ENCODE measurements around the gene NUPR2. TPM values are rescaled to one million over a fixed set of nuclear protein-coding genes. Genes with fewer than 3 reads are reported as not detected.
"Not testable (repeated sequence)": the region's sequence is repeated elsewhere in the genome, so short reads cannot be mapped to it uniquely, and the experiment has no call there.

NUPR2 gene
- total RNA-seq, 1 donor: not detected

GRCh38 chr7:56097700-56098099 lies 18.5 kb downstream of the NUPR2 start:
- no peak overlapping the region for H3K4me3 ChIP-seq (ENCODE audit: low read depth, low read length)
- DNase-seq (ENCODE audit: low read depth): peak; percentile 98
- TF ChIP-seq, protein P1, sequence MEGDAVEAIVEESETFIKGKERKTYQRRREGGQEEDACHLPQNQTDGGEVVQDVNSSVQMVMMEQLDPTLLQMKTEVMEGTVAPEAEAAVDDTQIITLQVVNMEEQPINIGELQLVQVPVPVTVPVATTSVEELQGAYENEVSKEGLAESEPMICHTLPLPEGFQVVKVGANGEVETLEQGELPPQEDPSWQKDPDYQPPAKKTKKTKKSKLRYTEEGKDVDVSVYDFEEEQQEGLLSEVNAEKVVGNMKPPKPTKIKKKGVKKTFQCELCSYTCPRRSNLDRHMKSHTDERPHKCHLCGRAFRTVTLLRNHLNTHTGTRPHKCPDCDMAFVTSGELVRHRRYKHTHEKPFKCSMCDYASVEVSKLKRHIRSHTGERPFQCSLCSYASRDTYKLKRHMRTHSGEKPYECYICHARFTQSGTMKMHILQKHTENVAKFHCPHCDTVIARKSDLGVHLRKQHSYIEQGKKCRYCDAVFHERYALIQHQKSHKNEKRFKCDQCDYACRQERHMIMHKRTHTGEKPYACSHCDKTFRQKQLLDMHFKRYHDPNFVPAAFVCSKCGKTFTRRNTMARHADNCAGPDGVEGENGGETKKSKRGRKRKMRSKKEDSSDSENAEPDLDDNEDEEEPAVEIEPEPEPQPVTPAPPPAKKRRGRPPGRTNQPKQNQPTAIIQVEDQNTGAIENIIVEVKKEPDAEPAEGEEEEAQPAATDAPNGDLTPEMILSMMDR (IDR thresholded peaks at IDR 0.05; ENCODE audit: insufficient read depth, low read length): no peak

DNA sequence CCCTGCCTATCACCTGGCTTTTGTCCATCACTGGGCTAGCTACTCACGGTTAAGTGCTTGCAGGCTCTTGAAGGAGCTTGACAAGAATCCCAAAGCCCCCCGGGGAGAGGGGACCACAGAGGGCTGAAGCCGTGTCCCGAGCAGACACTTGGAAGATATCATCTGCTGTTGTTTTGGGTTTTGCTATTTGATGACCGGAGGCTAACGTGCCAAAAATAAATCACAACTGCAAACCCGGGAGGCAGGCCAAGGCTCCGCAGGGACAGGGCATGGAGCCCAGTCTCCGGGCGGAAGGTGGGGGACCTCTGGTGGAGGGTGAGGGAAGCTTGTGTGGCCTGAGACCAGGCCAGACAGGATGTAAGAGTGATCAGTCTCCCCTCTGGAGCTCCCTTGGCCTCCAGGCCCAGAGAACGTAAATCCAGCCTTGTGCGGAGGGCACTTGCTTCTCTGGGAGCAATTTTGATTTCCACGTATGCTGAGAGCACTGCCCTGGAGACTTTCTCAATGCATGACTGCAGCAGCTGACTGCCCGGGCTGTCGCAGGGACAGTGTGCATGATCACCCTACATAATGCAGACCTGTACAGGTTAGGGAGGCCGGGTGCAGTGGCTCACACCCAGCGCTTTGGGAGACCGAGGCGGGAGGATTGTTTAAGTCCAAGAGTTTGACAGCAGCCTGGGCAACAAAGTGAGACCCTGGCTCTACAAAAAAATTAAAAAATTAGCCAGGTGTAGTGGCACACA lies 23.3 kb downstream of the NUPR2 start, which contains the start of gene PHKG1:
TSS of gene PHKG1 (minus strand) at position 164 of the 743 bp plus-strand sequence. CDS start 4,011 bp downstream, outside the sequence.
- TF ChIP-seq, protein P1 (IDR thresholded peaks at IDR 0.05; ENCODE audit: insufficient read depth, low read length): peak; percentile 77
- peak; percentile 91 for DNase-seq (ENCODE audit: low read depth)
- H3K4me3 ChIP-seq (ENCODE audit: low read depth, low read length): peak within 1 kb of the TSS; percentile 2

- H3K4me3 ChIP-seq (ENCODE audit: low read depth, low read length): peak overlapping the region; percentile 2
- not testable (repeated sequence) for DNase-seq (ENCODE audit: low read depth)
These were observed 23.8 kb downstream of the NUPR2 start for GRCh38 chr7:56092388-56092787.

GRCh38 chr7:56091591-56091990 lies 24.6 kb downstream of the NUPR2 start:
- peak; percentile 68 for DNase-seq (ENCODE audit: low read depth)
- TF ChIP-seq, protein P1 (IDR thresholded peaks at IDR 0.05; ENCODE audit: insufficient read depth, low read length): no peak
- no peak overlapping the region for H3K4me3 ChIP-seq (ENCODE audit: low read depth, low read length)

DNA sequence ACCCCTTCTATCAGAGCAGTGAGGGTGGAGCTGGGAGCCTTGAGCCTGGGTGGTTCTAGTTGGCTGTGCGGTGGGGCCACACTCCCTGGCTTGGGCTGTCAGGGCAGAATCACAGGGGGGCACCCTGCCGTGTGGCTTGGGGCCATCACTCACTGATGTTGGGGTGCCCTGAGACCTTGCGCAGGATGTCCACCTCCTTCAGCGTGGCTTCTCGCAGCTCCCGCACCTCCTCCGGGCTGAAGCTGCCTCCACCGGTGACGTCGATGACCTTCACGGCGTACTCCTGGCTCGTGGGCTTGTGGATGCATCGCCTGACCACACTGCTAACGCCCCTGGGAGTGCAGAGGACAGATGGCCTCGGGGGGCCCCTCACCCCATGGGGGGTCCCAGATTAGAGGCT lies 28.8 kb downstream of the NUPR2 start:
- DNase-seq (ENCODE audit: low read depth): no peak
- no peak overlapping the region for H3K4me3 ChIP-seq (ENCODE audit: low read depth, low read length)
- TF ChIP-seq, protein P1 (IDR thresholded peaks at IDR 0.05; ENCODE audit: insufficient read depth, low read length): no peak

GRCh38 chr7:56086761-56087160 lies 29.5 kb downstream of the NUPR2 start:
- no peak for DNase-seq (ENCODE audit: low read depth)
- TF ChIP-seq, protein P1 (IDR thresholded peaks at IDR 0.05; ENCODE audit: insufficient read depth, low read length): no peak
- H3K4me3 ChIP-seq (ENCODE audit: low read depth, low read length): no peak overlapping the region

DNA sequence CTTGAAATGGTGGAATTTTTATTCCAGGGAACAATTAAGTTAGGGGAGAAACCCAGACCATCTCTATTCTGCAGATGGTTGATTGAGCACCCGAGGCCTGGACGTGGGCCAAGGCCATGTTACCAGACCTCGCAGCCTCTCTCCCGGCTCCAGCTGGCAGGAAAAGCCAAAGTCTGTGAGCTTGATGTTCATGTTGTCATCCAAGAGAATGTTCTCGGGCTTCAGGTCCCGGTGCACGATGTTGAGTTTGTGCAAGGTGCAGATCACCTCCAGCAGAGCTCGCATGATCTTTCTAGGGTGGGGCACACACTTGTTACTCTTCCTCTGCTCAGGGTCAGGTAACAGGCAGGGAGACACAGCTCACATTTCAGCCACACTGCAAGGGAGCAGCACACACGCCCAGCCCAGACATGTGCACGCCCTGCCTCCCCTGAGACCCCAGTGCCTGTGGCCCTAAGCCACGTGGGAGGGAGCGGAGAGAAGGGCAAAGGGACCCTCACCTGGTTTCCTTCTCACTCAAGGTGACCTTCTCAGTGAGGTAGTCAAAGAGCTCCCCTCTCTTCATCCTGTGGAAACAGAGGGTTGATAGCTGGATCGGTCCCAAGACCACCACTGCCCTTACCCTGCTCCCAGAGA lies 32.9 kb downstream of the NUPR2 start:
- no peak for DNase-seq (ENCODE audit: low read depth)
- TF ChIP-seq, protein P1 (IDR thresholded peaks at IDR 0.05; ENCODE audit: insufficient read depth, low read length): no peak
- no peak overlapping the region for H3K4me3 ChIP-seq (ENCODE audit: low read depth, low read length)
